K562 (cell line): ENCODE results near the gene SCN1B. TPM values are rescaled to one million over a fixed set of nuclear protein-coding genes. Genes with fewer than 3 reads are reported as not detected.

Experiments used
- ATAC-seq: fragments of 200-7000 bp; cut with Tn5 transposase; 3 replicates; pipeline ENCODE4 v1.9.1; 2020; ENCODE audit warnings: moderate library complexity
- BruUV-seq: library from RNA; stranded (reverse); fragments of 400-500 nt; replicated peaks from 2 replicates; lab custom pipeline; 2021; lab: Mats Ljungman, UMichigan
- CTCF ChIA-PET: fragments of 300-600 bp; formaldehyde crosslinking; extraction: SDS; loops from one replicate; lab custom pipeline; 2021; ENCODE audit warnings: low intra/inter-chr PET ratio; lab: Yijun Ruan, JAX
- POLR2A ChIA-PET: fragments of 300-600, 350-650 bp; sonication (Branson Sonifier 250); formaldehyde crosslinking; extraction: SDS; loops from one replicate; lab custom pipeline; 2021; ENCODE audit warnings: antibody characterized with exemption, inconsistent platforms; lab: Yijun Ruan, JAX
- DNase-seq, 4 experiments: peaks; one replicate each; pipeline versions ENCODE4 v3.0.0 to v3.0.0-alpha.2; 2011 to 2018; ENCODE audit warnings: low spot score in 3 of 4, mixed read lengths in 3 of 4; ENCODE audit errors: extremely low read depth in 1 of 4
- FAIRE-seq: peaks from 2 replicates; lab custom pipeline; 2011; peaks lifted over from hg19 to GRCh38; lab: Jason Lieb, UNC
- H2AFZ ChIP-seq: 2 replicates; pipeline ENCODE4 v1.6.0; 2011; ENCODE audit warnings: low read depth, low read length, control low read depth, inconsistent platforms
- H3K27ac ChIP-seq: fragments of 200-600 bp; 3 replicates; pipeline ENCODE4 v1.8.0; 2011; ENCODE audit warnings: low read depth, mild to moderate bottlenecking, control low read depth, inconsistent platforms, low read length, moderate library complexity, mixed read lengths; ENCODE audit errors: extremely low read depth
- H3K27me3 ChIP-seq, 2 experiments: fragments of 300-600 bp in 1 of 2; 2 replicates in 1 of 2; 3 replicates in 1 of 2; pipeline versions ENCODE4 v1.6.0 to v1.8.0; 2011; ENCODE audit warnings: inconsistent platforms in 2 of 2, low read length in 2 of 2, mild to moderate bottlenecking in 1 of 2, mixed read lengths in 1 of 2, moderate library complexity in 1 of 2; ENCODE audit not compliant: control insufficient read depth in 2 of 2, insufficient read depth in 2 of 2
- H3K36me3 ChIP-seq: fragments of 300-600 bp; 3 replicates; pipeline ENCODE4 v1.8.0; 2011; ENCODE audit warnings: mild to moderate bottlenecking, low read length, inconsistent platforms; ENCODE audit not compliant: control insufficient read depth, insufficient read depth
- H3K4me1 ChIP-seq, 2 experiments: fragments of 200-600 bp in 1 of 2; replicated peaks in 1 of 2; 2 replicates in 1 of 2; 3 replicates in 1 of 2; pipeline versions ENCODE4 v1.5.1 to v1.8.0; 2011; ENCODE audit warnings: inconsistent platforms in 2 of 2, low read length in 2 of 2, mild to moderate bottlenecking in 1 of 2, mixed read lengths in 1 of 2, moderate library complexity in 1 of 2; ENCODE audit not compliant: control insufficient read depth in 2 of 2, insufficient read depth in 2 of 2
- H3K4me2 ChIP-seq: 2 replicates; pipeline ENCODE4 v1.6.1; 2011; ENCODE audit warnings: low read length, control low read depth, inconsistent platforms, mixed read lengths; ENCODE audit not compliant: insufficient read depth
- H3K4me3 ChIP-seq: fragments of 200-600 bp; sonication (generic), shearing (Covaris generic); 2 replicates; pipeline ENCODE4 v1.5.1; 2016; ENCODE audit warnings: control low read depth, inconsistent platforms
- H3K79me2 ChIP-seq: fragments of 200-600 bp; 3 replicates; pipeline ENCODE4 v1.8.0; 2011; ENCODE audit warnings: low read length, inconsistent platforms; ENCODE audit not compliant: control insufficient read depth, insufficient read depth
- H3K9ac ChIP-seq, 2 experiments: 2 replicates each; pipeline versions ENCODE4 v1.6.0 to v1.6.1; 2011; ENCODE audit warnings: low read depth in 2 of 2, low read length in 2 of 2, control low read depth in 1 of 2, inconsistent platforms in 1 of 2, mild to moderate bottlenecking in 1 of 2, mixed read lengths in 1 of 2; ENCODE audit not compliant: insufficient read depth in 1 of 2
- H3K9me1 ChIP-seq: one replicate; pipeline ENCODE4 v1.6.0; 2011; ENCODE audit warnings: inconsistent platforms, mild to moderate bottlenecking, low read length, moderate library complexity; ENCODE audit not compliant: control insufficient read depth, insufficient read depth
- H3K9me3 ChIP-seq: replicated peaks from 2 replicates; pipeline ENCODE4 v1.5.1; 2011; ENCODE audit warnings: low read depth, low read length, inconsistent platforms; ENCODE audit not compliant: control insufficient read depth, insufficient read depth
- H4K20me1 ChIP-seq: replicated peaks from 2 replicates; pipeline ENCODE4 v1.6.1; 2011; ENCODE audit warnings: low read length, inconsistent platforms, mixed read lengths; ENCODE audit not compliant: control insufficient read depth, insufficient read depth
- DLX4 ChIP-seq: fragments of 250-450 bp; sonication (Bioruptor Pico); IDR thresholded peaks from 2 replicates; pipeline ENCODE4 v1.6.1; 2021; ENCODE audit warnings: mild to moderate bottlenecking
- FUS ChIP-seq: fragments of 200-400 bp; formaldehyde crosslinking; optimal IDR thresholded peaks from 2 replicates; pipeline ENCODE3; 2017; ENCODE audit warnings: low read depth, low read length
- HINFP ChIP-seq: fragments of 450-650 bp; conservative IDR thresholded peaks from 2 replicates; pipeline ENCODE4 v1.6.1; 2016; ENCODE audit warnings: missing genetic modification characterization, low read depth, mild to moderate bottlenecking, control low read depth, missing compliant biosample characterization
- KLF13 ChIP-seq: fragments of 450-650 bp; IDR thresholded peaks from 2 replicates; pipeline ENCODE4 v1.6.1; 2016; ENCODE audit warnings: missing genetic modification characterization, low read depth, mild to moderate bottlenecking, missing compliant biosample characterization, moderate library complexity, borderline replicate concordance
- ZNF511 ChIP-seq: sonication (generic); formaldehyde crosslinking; IDR thresholded peaks from 2 replicates; pipeline ENCODE4 v1.8.0; 2022; ENCODE audit warnings: mild to moderate bottlenecking, missing genetic modification reagents
- WGBS: fragments of 100-300 bp; shearing (Covaris generic); methylation state at CpG from one replicate; pipeline ENCODE4 v1.1.6; 2016; ENCODE audit warnings: low coverage, mixed read lengths; ENCODE audit not compliant: insufficient coverage; ENCODE audit errors: missing lambda C conversion rate; 5-methylcytosine and 5-hydroxymethylcytosine counted together
- in situ Hi-C: fragments of 300-500 bp; cut with MboI; formaldehyde crosslinking; loops from 4 replicates; pipeline ENCODE4 v1.15.0; 2018; ENCODE audit warnings: inconsistent platforms, mixed read lengths
- intact Hi-C: fragments of 100-400 bp; cut with micrococcal nuclease; formaldehyde crosslinking; loops from 2 replicates; pipeline ENCODE4 v1.14.2; 2022
- polyA plus RNA-seq, 8 experiments: library from polyadenylated mRNA; depleted of rRNA in 4 of 8; stranded (reverse) in 5 of 8; unstranded in 3 of 8; fragments of >200 nt; fragmentation: Nextera tagmentation in 2 of 8; fragmentation: Illumina TruSeq in 1 of 8; extraction: Ambion mirVana in 2 of 8; extraction: Trizol in 1 of 8; gene quantifications; 2 replicates each; pipeline versions ENCODE4 v1.2.1 to v1.2.3, GENCODE V29; 2011 to 2014; ENCODE audit warnings: inconsistent platforms in 1 of 8, missing spikeins in 1 of 8
- total RNA-seq, 7 experiments: library from RNA; depleted of rRNA in 6 of 7; stranded (reverse); fragments of >200 nt in 6 of 7; fragmentation: Illumina TruSeq in 2 of 7; extraction: Trizol in 2 of 7; gene quantifications; 2 replicates each; pipeline versions ENCODE4 v1.2.1 to v1.2.3, GENCODE V29; 2011 to 2021; ENCODE audit warnings: low replicate concordance in 1 of 7

The SCN1B gene
- total and polyA plus RNA-seq, 9 of the 15 experiments (the other 6 are each of a cell fraction or from before 2014, with no cell fraction given) = 0.03 to 2.5 (median 0.91) TPM

GRCh38 chr19:35079826-35080225 is 49.6 kb downstream of the SCN1B start:
- no peak for FAIRE-seq
- ATAC-seq = no peak
- Histone ChIP-seq H3K79me2 (no peaks in the 10 kb centered on the region), H4K20me1 (no peaks in the 10 kb centered on the region), H3K9me1 (no peaks in the 10 kb centered on the region), H3K9ac (peak overlapping the region in 1 of 2 experiments; percentile 20; a peak in 1 of 4 replicates), H2AFZ (no peak overlapping the region), H3K36me3 (no peaks in the 10 kb centered on the region), H3K9me3 (no peaks in the 10 kb centered on the region), H3K27ac (no peak overlapping the region), H3K4me3 (no peak overlapping the region), H3K4me1 (peaks cover 0 to 26% of the 10 kb centered on the region in 2 experiments; a peak in 2 of 5 replicates), H3K27me3 (peaks cover 37 to 62% of the 10 kb centered on the region in 2 experiments; a peak in 4 of 5 replicates)
- 7% methylated on average over 14 of the region's 14 CpGs for WGBS
- BruUV-seq = no TSS peak
- in situ Hi-C loops = no loop called here
- DNase-seq = no peak
- POLR2A ChIA-PET = interaction anchor here (1.0 kb wide), 1 partner anchor 10 kb away, joined by 4 read pairs; no protein-coding TSS in a partner anchor
- TF ChIP-seq ZNF511 (CRISPR knock-in tag) = no peak
- TF ChIP-seq KLF13 (tag) = no peak
- TF ChIP-seq, all 486 proteins: peak for 0
- CTCF ChIA-PET = no interaction called here
- no peak overlapping the region for H3K4me2 ChIP-seq
- intact Hi-C loops = no loop called here

GRCh38 chr19:35080613-35081170 is 50.4 kb downstream of the SCN1B start:
- Histone ChIP-seq H4K20me1 (no peaks in the 10 kb centered on the region), H3K4me2 (no peak overlapping the region), H3K27me3 (peaks cover 35 to 54% of the 10 kb centered on the region in 2 experiments; a peak in 4 of 5 replicates), H3K79me2 (no peaks in the 10 kb centered on the region), H3K9ac (peak overlapping the region in 1 of 2 experiments; percentile 35; a peak in 1 of 4 replicates), H3K9me1 (no peaks in the 10 kb centered on the region), H3K36me3 (no peaks in the 10 kb centered on the region), H2AFZ (no peak overlapping the region), H3K9me3 (no peaks in the 10 kb centered on the region), H3K27ac (no peak overlapping the region), H3K4me1 (peaks cover 0 to 20% of the 10 kb centered on the region in 2 experiments; a peak in 2 of 5 replicates), H3K4me3 (no peak overlapping the region)
- intact Hi-C loops = no loop called here
- DNase-seq (no peak), ATAC-seq (no peak), FAIRE-seq (no peak)
- 22% methylated on average over 16 of the region's 16 CpGs for WGBS
- in situ Hi-C loops = no loop called here
- TF ChIP-seq DLX4 (CRISPR knock-in tag) (no peak), FUS (no peak), HINFP (tag) (no peak)
- ChIA-PET CTCF (no interaction called here), POLR2A (interaction anchor here (0.6 to 0.8 kb wide), 2 partner anchors 8 to 11 kb away, joined by 3 read pairs; no protein-coding TSS in a partner anchor)
- no TSS peak for BruUV-seq
